HepG2 (cell line): ENCODE data around the gene AGAP3. TPM values are rescaled to one million over a fixed set of nuclear protein-coding genes. Genes with fewer than 3 reads are reported as not detected.
A peak's percentile ranks its signal among the peaks of the same experiment; 100 is the strongest.

ENCODE experiments used
- ATAC-seq: fragments of 200-7000 bp; cut with Tn5 transposase; 3 replicates; pipeline ENCODE4 v1.9.1; 2020; ENCODE audit warnings: mild to moderate bottlenecking, moderate library complexity
- BruUV-seq: library from RNA; stranded (reverse); fragments of 400-500 nt; replicated peaks from 2 replicates; lab custom pipeline; 2021; lab: Mats Ljungman, UMichigan
- CTCF ChIA-PET: fragments of 300-600 bp; formaldehyde crosslinking; extraction: SDS; loops from one replicate; lab custom pipeline; 2021; ENCODE audit warnings: low total read pairs, inconsistent platforms, low intra/inter-chr PET ratio; lab: Yijun Ruan, JAX
- POLR2A ChIA-PET: fragments of 350-600 bp; sonication (Branson Sonifier 250); formaldehyde crosslinking; loops from one replicate; lab custom pipeline; 2020; ENCODE audit warnings: antibody characterized with exemption, inconsistent platforms; lab: Yijun Ruan, JAX
- DNase-seq: peaks from one replicate; pipeline ENCODE4 v3.0.0-alpha.2; 2015; ENCODE audit warnings: low spot score
- FAIRE-seq: peaks from 3 replicates; lab custom pipeline; 2011; peaks lifted over from hg19 to GRCh38; lab: Jason Lieb, UNC
- H2AFZ ChIP-seq: one replicate; pipeline ENCODE4 v1.6.1; 2011; ENCODE audit warnings: low read length, inconsistent platforms
- H3K27ac ChIP-seq: fragments of 300-600 bp; 3 replicates; pipeline ENCODE4 v1.8.0; 2011; ENCODE audit warnings: mixed run types, mild to moderate bottlenecking, mixed read lengths, low read length, inconsistent platforms; ENCODE audit not compliant: insufficient read depth; ENCODE audit errors: extremely low read length
- H3K27me3 ChIP-seq, 2 experiments: fragments of 200-600 bp in 1 of 2; 2 replicates in 1 of 2; 3 replicates in 1 of 2; pipeline versions ENCODE4 v1.6.0 to v1.8.0; 2011; ENCODE audit warnings: low read length in 2 of 2, mild to moderate bottlenecking in 2 of 2, moderate library complexity in 2 of 2, inconsistent platforms in 1 of 2; ENCODE audit not compliant: insufficient read depth in 2 of 2, control insufficient read depth in 1 of 2
- H3K36me3 ChIP-seq, 2 experiments: fragments of 200-600 bp in 1 of 2; replicated peaks in 1 of 2; 2 replicates in 1 of 2; 3 replicates in 1 of 2; pipeline versions ENCODE4 v1.5.1 to v1.8.0; 2011; ENCODE audit warnings: low read length in 2 of 2, inconsistent platforms in 1 of 2; ENCODE audit not compliant: insufficient read depth in 2 of 2, control insufficient read depth in 1 of 2
- H3K4me1 ChIP-seq: 2 replicates; pipeline ENCODE4 v1.5.1; 2012; ENCODE audit warnings: low read length, inconsistent platforms; ENCODE audit not compliant: insufficient read depth
- H3K4me2 ChIP-seq: 2 replicates; pipeline ENCODE4 v1.6.0; 2011; ENCODE audit warnings: low read depth, low read length, inconsistent platforms
- H3K4me3 ChIP-seq, 3 experiments: fragments of 200-600 bp in 1 of 3; sonication (generic), shearing (Covaris generic) in 1 of 3; replicated peaks in 1 of 3; 2 replicates each; pipeline ENCODE4 v1.5.1; 2011 to 2016; ENCODE audit warnings: low read length in 3 of 3, inconsistent platforms in 2 of 3, low read depth in 2 of 3, mild to moderate bottlenecking in 2 of 3, control low read depth in 1 of 3, mixed read lengths in 1 of 3; ENCODE audit not compliant: insufficient read depth in 1 of 3
- H3K79me2 ChIP-seq: one replicate; pipeline ENCODE4 v1.6.1; 2011; ENCODE audit warnings: low read length, inconsistent platforms; ENCODE audit not compliant: insufficient read depth
- H3K9ac ChIP-seq: 2 replicates; pipeline ENCODE4 v1.6.0; 2011; ENCODE audit warnings: mild to moderate bottlenecking, low read depth, low read length, inconsistent platforms; ENCODE audit not compliant: insufficient read depth
- H3K9me3 ChIP-seq: 2 replicates; pipeline ENCODE4 v1.5.1; 2012; ENCODE audit warnings: mild to moderate bottlenecking, low read length
- H4K20me1 ChIP-seq: 2 replicates; pipeline ENCODE4 v1.6.0; 2011; ENCODE audit warnings: inconsistent platforms, mild to moderate bottlenecking, low read length, moderate library complexity; ENCODE audit not compliant: insufficient read depth
- NFIC ChIP-seq: IDR thresholded peaks from 2 replicates; pipeline ENCODE4 v1.6.1; 2012; ENCODE audit warnings: mild to moderate bottlenecking, low read length, inconsistent platforms
- TP53 ChIP-seq: sonication (generic); formaldehyde crosslinking; conservative IDR thresholded peaks from 2 replicates; pipeline ENCODE4 v1.4.0; 2020; ENCODE audit warnings: missing genetic modification reagents
- ZBTB38 ChIP-seq: sonication (generic); formaldehyde crosslinking; IDR thresholded peaks from 2 replicates; pipeline ENCODE4 v1.5.1; 2020; ENCODE audit warnings: mild to moderate bottlenecking, missing genetic modification reagents
- ZGPAT ChIP-seq: IDR thresholded peaks from 2 replicates; pipeline ENCODE4 v1.6.1; 2016; ENCODE audit warnings: mild to moderate bottlenecking
- ZNF768 ChIP-seq: sonication (generic); formaldehyde crosslinking; IDR thresholded peaks from 2 replicates; pipeline ENCODE4 v1.4.0; 2020; ENCODE audit warnings: missing genetic modification reagents
- WGBS: methylation state at CpG from one replicate; pipeline ENCODE4 v1.1.6; 2017; ENCODE audit warnings: low lambda C conversion rate; 5-methylcytosine and 5-hydroxymethylcytosine counted together
- in situ Hi-C: cut with HindIII; loops from 2 replicates; pipeline ENCODE4 v1.10.0; 2017; ENCODE audit warnings: low pct_unique_long_range_greater_than_20kb; ENCODE audit not compliant: extremely low pct_ligation_motif_present
- intact Hi-C: fragments of 100-400 bp; cut with micrococcal nuclease; formaldehyde crosslinking; loops from one replicate; pipeline ENCODE4 v1.10.0; 2022; ENCODE audit not compliant: unreplicated experiment
- polyA plus RNA-seq, 8 experiments: library from polyadenylated mRNA; depleted of rRNA in 3 of 8; stranded (reverse) in 7 of 8; unstranded in 1 of 8; fragments of >200 nt; fragmentation: Illumina TruSeq in 4 of 8; extraction: Trizol in 4 of 8; gene quantifications; 2 replicates each; pipeline versions ENCODE4 v1.2.1 to v1.2.3, GENCODE V29; 2011 to 2016; ENCODE audit warnings: low read depth in 4 of 8, missing spikeins in 1 of 8, mixed read lengths in 1 of 8; ENCODE audit not compliant: insufficient read depth in 1 of 8
- total RNA-seq, 5 experiments: library from RNA; depleted of rRNA; stranded (reverse); fragments of >200 nt; fragmentation: Illumina TruSeq; extraction: Trizol; gene quantifications; 2 replicates each; pipeline ENCODE4 v1.2.3, GENCODE V29; 2016; ENCODE audit warnings: low read depth in 1 of 5

Gene AGAP3
- total and polyA plus RNA-seq, 2 of the 13 experiments (the other 11 are each of a cell fraction or from before 2014, with no cell fraction given), result 31.3 to 61.4 TPM

DNA sequence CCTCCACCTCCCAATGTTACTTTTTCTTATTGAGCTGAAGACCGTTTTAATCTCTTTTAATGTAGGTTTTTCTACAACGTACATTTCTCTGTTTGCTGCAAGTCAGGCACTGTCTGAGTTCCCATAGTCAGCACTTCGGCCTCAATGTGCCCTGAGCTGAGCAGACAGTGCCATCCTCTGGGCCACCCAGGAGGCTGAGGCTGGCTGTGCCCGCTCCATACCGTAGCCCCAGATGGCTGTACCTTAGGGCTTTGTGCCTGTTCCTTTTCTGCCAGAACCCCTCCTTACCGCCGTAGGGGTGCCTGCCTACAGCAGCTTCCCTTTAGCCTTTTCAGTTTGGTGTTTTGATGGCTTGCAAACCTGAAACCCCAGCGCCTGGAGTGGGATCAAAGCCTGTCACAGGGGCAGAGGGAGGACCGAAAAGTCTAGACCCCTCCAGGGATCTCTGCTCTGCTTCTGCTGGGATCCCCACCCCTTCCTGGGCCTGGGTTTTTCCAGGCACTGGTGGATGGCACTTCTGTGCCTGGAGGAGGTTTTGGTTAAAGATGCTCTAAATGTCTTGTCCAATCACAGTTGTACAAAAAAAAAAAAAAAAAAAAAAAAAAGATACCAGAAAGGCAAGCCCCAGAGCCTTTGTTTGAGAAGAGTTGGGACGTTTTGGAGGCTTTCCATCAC lies 9.0 kb downstream of the AGAP3 start (continued):
- no peak for TF ChIP-seq NFIC

- Histone ChIP-seq H3K4me1 (peaks cover 8% of the 10 kb centered on the region), H3K27ac (no peak overlapping the region), H3K79me2 (peaks cover 84% of the 10 kb centered on the region), H3K9me3 (no peaks in the 10 kb centered on the region), H2AFZ (no peak overlapping the region), H3K27me3 (no peaks in the 10 kb centered on the region), H3K36me3 (peaks cover 7 to 35% of the 10 kb centered on the region in 2 experiments; a peak in 4 of 5 replicates), H3K4me3 (no peak overlapping the region), H3K9ac (no peak overlapping the region), H4K20me1 (peaks cover 66% of the 10 kb centered on the region), H3K4me2 (no peak overlapping the region)
- 93% methylated on average over 17 of the region's 17 CpGs for WGBS
- intact Hi-C loops (no loop called here), in situ Hi-C loops (no loop called here)
- no peak for DNase-seq
- ChIA-PET POLR2A (no interaction called here), CTCF (no interaction called here)
- no peak for ATAC-seq
- no TSS peak for BruUV-seq
- no peak for FAIRE-seq
- TF ChIP-seq TP53 (CRISPR knock-in tag) (no peak), ZNF768 (peak; percentile 85)
Measured at GRCh38 chr7:151095828-151096475, 9.7 kb downstream of the AGAP3 start.

DNA sequence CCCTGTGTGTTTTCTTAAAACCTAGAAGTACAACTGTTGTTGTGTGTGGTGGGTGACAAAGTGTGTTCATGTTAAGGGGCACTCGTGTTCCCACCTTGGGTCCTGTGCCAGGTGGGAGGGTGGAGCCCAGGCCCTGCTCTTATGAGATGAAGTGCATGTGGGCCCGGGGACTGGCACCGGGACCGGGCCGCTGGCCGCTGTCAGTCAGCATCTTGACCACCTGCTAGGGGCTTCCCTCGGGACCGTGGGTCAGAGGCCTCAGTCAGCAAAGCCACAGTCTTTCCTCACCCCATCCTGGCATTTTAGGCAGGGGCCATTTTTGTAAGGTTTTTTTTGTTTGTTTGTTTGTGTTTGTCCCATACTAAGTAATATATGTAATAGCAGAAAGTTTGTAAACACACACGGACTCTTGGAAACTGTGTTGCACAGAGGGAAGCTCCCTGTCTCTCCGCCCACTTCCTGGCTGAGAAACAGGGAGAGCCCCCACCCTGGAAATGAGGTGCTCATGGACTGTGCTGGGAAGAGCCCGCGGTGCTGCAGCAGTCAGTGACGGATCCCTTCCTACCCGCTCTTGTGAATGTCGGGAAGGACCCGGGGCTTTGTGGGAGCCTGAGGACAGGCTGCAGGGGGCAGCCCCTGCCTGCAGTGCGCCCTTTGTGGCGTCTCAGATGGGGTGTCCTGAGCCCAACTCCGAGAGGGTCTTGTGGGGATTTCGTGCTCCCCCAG lies 13.4 kb downstream of the AGAP3 start:
- Histone ChIP-seq H3K27me3 (no peaks in the 10 kb centered on the region), H2AFZ (no peak overlapping the region), H3K27ac (no peak overlapping the region), H3K4me1 (no peaks in the 10 kb centered on the region), H3K4me3 (no peak overlapping the region), H3K4me2 (no peak overlapping the region), H3K36me3 (peaks cover 2 to 26% of the 10 kb centered on the region in 2 experiments; a peak in 3 of 5 replicates), H3K9me3 (no peaks in the 10 kb centered on the region), H3K9ac (no peak overlapping the region), H4K20me1 (peaks cover 49% of the 10 kb centered on the region), H3K79me2 (peaks cover 77% of the 10 kb centered on the region)
- ATAC-seq (no peak), FAIRE-seq (no peak), DNase-seq (no peak)
- no TSS peak for BruUV-seq
- 98% methylated on average over 17 of the region's 20 CpGs for WGBS
- POLR2A ChIA-PET, result no interaction called here
- intact Hi-C loops (no loop called here), in situ Hi-C loops (no loop called here)
- CTCF ChIA-PET, result no interaction called here
- no peak for TF ChIP-seq ZGPAT
- TF ChIP-seq ZBTB38 (CRISPR knock-in tag), result peak; percentile 74
